Raji (cell line): ENCODE measurements around the gene EYA4.

Source experiments
- POLR2A ChIP-seq: IDR thresholded peaks from 2 replicates; pipeline ENCODE4 v1.6.1; 2011; ENCODE audit warnings: low read depth, low read length, control low read depth; ENCODE audit not compliant: insufficient read depth

Gene EYA4, protein sequence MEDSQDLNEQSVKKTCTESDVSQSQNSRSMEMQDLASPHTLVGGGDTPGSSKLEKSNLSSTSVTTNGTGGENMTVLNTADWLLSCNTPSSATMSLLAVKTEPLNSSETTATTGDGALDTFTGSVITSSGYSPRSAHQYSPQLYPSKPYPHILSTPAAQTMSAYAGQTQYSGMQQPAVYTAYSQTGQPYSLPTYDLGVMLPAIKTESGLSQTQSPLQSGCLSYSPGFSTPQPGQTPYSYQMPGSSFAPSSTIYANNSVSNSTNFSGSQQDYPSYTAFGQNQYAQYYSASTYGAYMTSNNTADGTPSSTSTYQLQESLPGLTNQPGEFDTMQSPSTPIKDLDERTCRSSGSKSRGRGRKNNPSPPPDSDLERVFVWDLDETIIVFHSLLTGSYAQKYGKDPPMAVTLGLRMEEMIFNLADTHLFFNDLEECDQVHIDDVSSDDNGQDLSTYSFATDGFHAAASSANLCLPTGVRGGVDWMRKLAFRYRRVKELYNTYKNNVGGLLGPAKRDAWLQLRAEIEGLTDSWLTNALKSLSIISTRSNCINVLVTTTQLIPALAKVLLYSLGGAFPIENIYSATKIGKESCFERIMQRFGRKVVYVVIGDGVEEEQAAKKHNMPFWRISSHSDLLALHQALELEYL

DNA sequence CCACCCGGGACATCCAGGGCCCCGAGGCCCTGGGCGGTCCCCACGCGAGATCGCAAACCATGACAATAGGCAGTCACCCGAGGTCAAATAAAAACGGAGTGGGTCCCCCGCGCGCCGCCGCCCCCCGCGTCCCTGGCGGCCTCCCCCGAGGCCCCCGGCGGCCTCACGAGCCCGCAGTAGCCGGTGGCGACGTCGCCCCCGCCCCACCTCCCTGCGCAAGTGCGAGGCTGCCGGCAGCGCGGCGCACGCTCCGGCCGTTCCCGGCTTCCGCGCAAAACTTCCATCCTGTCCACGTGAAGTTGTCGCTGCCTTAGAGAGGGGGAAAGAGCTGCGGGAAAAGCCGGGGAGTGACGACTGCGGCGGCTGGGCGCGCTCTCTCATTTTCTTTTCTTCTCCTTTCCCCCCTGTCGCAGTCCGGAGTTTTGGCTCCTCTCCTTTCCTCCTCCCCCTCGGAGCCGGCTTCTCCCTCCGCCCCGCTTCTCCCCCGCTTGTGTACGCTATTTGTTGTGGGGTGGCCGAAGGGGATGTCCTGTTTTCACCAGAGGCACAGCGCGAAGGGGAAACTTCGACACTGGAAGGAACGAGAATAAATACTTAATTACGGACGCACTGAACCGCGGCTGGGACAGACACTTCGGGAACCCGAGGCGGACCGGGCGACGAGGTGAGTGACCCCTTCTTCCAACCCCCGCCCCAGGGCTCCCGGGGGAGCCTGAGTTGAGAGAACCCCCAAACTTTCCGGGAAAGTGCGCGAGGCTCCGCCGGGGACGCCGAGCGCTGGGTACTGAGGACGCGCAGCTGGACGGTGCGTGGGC lies at the start of gene EYA4:
TSS of gene EYA4 (plus strand) at position 272 of the 815 bp plus-strand sequence. CDS start 33,424 bp downstream, outside the sequence.
- TF ChIP-seq POLR2A, result no peak

DNA sequence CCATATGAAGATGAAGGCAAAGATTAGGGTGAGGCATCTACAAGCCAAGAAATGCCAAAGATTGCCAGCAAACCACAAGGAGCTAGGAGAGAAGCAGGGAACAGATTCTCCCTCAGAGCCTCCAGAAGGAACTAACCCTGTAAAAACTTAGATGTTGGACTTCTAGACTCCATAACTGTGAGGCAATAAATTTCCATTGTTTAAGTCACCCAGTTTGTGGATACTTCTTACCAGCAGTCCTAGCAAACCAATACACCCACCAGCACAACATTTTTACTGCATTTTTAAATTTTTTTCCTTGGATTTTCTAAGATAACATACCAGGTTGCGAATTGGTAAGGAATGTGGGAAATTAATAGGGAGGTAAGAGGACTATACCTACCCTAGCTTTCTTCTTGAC lies 47.8 kb upstream of the EYA4 start:
- no peak for TF ChIP-seq POLR2A

DNA sequence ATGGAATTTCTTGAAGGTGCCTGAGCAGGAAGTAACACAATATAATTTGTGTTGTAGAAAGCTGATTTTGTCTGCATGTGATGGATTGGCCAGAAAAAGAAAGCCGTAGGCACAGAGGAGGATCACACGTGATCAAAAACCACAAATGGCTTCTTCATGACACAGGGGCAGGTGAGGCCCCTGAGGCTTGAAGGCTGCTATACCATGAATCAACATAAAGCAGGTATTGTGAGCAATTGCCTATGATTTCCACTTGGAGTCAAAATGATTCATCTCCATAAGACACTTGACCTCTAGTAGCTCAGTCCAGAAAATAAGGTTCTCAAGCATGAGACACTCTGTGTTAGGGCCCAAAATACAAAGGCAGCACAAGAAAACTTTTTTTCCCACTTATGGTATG lies 42.4 kb upstream of the EYA4 start:
- no peak for TF ChIP-seq POLR2A

DNA sequence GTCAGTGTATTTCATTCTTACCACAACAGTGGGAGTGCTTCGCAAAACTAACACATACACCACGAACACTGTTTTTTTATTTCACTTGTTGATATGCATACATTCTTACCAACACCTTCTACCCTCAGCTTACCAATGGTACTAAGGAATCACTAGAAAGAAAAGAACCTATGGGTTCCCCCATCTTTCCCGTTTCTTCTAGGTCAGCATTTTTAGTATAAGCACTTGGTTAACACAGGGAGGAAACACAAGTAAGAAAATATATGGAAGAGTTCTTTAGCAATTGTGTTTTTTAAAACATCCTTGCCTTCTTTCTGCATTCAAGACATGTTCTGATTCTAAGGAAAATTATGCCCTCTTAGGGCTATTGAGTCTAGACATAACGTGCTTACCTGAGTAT lies 39.9 kb upstream of the EYA4 start:
- TF ChIP-seq POLR2A, result no peak

DNA sequence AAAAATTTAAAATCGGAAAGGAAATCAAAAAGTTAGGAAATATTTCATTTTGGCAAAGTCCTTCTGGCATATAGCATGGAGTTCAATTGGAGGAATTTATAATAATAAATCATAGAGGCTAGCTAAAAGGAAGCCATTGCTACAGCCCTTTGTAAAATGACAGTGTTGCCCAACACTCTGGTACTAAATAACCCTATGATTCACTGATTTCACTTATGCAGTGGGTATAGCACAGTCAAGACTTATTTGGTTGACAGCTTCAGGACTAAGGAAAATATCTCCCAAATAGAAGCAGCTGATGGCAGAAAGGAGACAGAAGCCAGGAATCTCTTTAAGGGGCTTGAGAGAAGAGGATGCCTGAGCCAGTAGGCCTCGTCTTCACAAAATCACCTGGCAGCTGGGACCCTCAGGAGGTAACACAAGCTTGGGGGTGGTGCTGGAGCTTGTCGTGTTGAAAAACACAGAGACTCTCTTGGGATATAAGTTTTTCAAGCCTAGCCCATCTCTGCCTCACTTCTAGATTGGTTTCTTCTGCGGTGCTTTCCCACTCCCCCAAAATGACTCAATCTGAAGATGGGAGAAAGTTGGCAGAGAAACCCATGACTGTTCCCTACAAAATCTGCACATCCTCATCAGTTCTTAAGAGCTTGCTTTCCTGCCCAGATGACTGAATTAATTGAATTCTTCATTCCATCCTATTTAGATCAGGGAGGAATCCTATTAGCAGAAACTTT lies 38.4 kb upstream of the EYA4 start:
- no peak for TF ChIP-seq POLR2A

DNA sequence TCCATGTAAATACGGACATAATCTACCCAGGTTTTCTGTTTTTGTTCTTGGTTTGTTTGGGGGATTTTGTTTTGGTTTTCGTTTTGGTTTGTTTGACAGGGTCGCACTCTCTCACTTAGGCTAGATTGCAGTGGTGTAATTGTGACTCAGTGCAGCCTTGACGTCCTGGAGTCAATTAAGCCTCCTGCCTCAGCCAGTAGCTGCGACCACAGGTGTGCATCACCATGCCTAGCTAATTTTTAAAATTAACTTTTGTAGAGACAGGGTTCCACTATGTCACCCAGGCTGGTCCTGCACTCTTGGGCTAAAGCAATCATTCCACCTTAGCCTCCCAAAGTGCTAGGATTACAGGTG lies 37.8 kb upstream of the EYA4 start:
- TF ChIP-seq POLR2A, result no peak

DNA sequence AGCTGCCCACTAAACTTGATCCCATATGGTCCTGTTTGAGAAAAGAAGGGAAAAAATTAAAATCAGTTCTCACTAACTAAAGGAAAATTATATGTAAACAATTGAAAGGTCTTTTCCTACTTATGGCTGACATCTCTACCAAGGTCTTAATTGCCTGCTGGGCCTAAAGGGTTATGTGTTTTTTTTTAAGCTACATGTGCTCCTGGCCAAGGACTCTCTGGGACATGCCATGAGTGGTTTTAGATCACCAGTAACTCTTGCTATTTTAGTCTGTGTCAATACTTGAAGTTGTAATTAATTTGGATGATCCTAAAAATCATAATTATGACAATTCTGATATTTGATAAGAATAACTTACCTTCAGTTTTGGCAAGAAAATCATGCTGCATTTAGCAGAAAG lies 35.9 kb upstream of the EYA4 start:
- no peak for TF ChIP-seq POLR2A

DNA sequence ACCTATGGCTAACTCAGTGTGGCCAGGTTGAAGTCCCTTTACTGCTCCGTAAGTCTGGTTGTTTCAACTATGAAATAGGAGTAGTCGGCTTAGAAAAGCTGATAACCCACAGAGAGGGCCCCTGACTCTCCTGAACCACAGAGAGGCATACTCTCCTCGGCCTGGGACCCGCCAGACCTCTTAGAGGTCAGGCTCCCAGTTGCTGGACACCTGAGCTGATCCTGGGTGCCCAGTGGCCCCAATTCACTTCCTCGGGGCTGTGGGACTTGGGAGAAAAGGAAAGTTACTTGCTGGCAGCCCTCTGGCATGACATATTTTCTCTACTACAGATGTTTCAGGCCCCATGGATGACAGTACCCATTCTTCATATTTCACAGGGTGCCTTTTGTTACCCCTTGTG lies 34.2 kb upstream of the EYA4 start:
- TF ChIP-seq POLR2A, result no peak

DNA sequence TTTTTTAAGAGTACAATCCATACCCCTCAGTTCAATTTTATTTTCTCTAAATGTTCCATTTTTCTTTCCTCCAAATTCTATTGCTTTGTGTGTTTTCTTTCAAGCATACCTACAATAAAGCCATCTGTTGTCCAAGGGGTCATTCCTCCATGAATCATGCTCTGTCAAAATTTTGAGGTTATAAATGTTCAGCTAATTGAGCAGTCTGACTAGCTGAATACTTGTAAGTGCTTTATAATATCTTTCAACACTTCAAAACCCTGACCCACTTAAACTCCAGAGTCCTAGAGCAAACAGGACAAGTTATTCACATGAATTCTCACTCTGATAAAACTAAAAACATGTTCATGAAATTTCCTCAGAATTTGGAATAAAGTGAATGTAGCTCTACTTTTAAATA lies 33.4 kb upstream of the EYA4 start:
- TF ChIP-seq POLR2A, result no peak

DNA sequence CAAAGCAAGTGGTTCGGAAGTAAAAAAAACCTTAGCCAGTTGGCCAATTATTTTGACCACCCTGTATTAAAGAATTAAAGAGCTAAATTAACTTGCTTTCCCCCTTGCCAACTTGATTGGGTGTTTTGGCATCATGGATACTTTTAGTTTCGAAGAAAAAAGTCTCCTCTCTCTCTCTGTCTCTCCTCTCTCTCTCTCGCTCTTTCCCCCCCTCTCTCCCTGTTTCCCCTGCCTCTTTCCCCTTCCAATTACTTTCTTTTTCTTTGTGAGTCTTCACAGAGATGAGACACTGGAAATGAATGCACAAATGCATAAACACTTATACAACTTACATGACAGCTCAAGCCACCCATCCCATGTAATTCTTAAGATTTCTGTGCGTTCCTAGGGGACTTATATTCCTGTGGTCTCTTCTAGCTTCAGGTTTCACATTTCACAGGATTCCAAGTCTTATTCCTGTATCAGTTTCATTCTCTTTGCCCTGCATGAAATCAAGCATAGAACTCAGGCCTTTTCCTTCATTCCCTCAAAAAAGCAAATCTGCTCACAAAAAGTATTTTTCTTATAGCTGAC lies 32.9 kb upstream of the EYA4 start:
- TF ChIP-seq POLR2A, result no peak

DNA sequence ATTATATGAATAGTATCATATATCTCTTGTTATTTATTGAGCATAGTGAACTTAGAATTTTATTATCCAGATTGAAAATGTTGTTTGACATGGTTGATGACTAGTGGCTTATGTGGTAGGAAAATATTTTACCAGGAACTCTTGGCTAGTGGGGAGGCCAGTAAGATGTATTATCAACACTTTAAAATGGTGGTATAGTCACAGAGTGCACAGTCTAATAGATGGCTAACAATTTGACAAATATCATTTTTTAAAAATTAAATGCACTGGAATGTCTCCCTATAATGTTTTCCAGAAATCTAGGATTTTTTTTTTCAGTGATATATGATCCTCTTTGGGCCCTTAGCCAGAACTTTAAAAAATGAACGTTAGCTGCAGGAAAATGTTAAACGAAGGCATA lies 26.9 kb upstream of the EYA4 start:
- no peak for TF ChIP-seq POLR2A

DNA sequence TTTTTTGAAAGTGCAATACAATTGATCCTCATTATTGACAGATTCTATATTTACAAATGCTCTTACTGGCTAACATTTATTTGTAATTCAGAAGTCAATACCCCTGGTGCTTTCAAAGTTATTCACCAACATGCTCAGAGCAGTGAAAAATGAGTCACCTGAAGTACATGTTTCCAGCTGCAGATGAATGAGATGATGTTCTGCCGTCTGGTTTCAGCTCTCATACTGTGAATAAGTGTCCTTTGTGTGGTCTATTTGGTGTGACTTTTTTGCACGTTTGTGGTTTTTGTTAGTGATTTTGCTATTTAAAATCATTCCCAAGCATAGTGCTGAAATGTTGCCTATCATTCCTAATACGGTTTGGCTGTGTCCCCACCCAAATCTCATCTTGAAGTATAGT lies 22.3 kb upstream of the EYA4 start:
- TF ChIP-seq POLR2A, result no peak

DNA sequence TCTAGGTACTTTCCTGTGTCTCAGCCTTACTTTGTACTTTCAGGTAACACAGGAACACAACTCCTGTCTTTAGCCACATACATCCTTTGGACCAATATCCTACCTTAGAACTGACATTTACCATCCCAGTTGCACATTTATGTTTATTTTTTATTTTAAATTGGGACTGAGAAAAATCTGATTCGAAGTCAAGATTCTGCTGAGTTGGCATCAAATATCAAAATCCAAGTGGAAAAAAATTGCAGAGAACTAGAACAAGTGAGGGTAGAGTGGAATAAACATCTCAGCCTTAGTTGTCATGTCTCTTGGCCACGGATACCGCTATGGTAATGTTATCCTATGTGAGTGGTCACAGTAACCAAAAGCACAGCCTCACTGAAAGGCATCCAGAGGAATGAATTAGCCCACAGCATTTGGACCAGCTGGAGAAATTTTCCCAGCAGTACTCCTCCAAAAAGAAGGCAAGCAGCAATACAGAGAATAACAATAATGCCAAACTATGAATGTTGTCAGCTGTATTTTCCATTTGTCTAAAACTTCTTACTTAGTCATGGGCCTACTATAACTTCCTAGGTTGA lies 17.6 kb upstream of the EYA4 start:
- TF ChIP-seq POLR2A, result no peak

DNA sequence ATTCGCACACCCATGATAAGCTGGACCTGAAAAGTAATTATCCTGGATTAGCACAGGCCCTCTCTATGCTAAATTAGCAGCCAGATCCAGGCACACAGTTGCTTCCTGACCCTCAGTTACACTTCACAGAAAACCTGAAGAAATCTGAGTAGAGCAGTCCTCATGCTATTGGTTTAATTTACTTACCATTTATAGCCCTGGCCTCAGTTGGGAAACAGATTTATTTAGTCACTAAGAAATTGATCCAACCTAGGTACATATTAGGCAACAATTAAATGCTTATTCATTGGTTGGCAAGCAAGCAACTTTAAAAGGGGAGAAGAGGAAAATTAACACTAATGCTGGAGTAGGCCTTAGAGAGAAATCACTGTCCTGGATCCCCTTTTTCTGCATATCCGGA lies 15.6 kb upstream of the EYA4 start:
- no peak for TF ChIP-seq POLR2A
